ENCODE data around the gene FOXO1. TPM values are rescaled to one million over a fixed set of nuclear protein-coding genes. Genes with fewer than 3 reads are reported as not detected.

The FOXO1 gene
- total and polyA plus RNA-seq, 2 of the 13 experiments (the other 11 are each of a cell fraction or from before 2014, with no cell fraction given): 8.1 to 13.1 TPM

- TF ChIP-seq, protein P1, sequence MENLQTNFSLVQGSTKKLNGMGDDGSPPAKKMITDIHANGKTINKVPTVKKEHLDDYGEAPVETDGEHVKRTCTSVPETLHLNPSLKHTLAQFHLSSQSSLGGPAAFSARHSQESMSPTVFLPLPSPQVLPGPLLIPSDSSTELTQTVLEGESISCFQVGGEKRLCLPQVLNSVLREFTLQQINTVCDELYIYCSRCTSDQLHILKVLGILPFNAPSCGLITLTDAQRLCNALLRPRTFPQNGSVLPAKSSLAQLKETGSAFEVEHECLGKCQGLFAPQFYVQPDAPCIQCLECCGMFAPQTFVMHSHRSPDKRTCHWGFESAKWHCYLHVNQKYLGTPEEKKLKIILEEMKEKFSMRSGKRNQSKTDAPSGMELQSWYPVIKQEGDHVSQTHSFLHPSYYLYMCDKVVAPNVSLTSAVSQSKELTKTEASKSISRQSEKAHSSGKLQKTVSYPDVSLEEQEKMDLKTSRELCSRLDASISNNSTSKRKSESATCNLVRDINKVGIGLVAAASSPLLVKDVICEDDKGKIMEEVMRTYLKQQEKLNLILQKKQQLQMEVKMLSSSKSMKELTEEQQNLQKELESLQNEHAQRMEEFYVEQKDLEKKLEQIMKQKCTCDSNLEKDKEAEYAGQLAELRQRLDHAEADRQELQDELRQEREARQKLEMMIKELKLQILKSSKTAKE (CRISPR knock-in tag; IDR thresholded peaks at IDR 0.05; ENCODE audit: borderline replicate concordance): no peak
- TF ChIP-seq, protein P2, sequence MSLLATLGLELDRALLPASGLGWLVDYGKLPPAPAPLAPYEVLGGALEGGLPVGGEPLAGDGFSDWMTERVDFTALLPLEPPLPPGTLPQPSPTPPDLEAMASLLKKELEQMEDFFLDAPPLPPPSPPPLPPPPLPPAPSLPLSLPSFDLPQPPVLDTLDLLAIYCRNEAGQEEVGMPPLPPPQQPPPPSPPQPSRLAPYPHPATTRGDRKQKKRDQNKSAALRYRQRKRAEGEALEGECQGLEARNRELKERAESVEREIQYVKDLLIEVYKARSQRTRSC (CRISPR knock-in tag; IDR thresholded peaks at IDR 0.05; ENCODE audit: low read depth): no peak
- TF ChIP-seq ZNF619 (CRISPR knock-in tag; IDR thresholded peaks at IDR 0.05) (no peak), TBX2 (CRISPR knock-in tag; IDR thresholded peaks at IDR 0.05; ENCODE audit: borderline replicate concordance) (peak; percentile 30; the same call in 1 of the 2 replicates), ZMYM2 (CRISPR knock-in tag; IDR thresholded peaks at IDR 0.05) (no peak), ZNF101 (CRISPR knock-in tag; IDR thresholded peaks at IDR 0.05; ENCODE audit: borderline replicate concordance, low read depth) (no peak), ZNF235 (CRISPR knock-in tag; IDR thresholded peaks at IDR 0.05; ENCODE audit: borderline replicate concordance) (no peak), HES4 (CRISPR knock-in tag; IDR thresholded peaks at IDR 0.05; ENCODE audit: borderline replicate concordance) (no peak), ZNF414 (CRISPR knock-in tag; IDR thresholded peaks at IDR 0.05) (no peak), KMT2A (CRISPR knock-in tag; IDR thresholded peaks at IDR 0.05) (no peak), GATA4 (IDR thresholded peaks at IDR 0.05; ENCODE audit: borderline replicate concordance, low read depth) (no peak), SPEN (CRISPR knock-in tag; IDR thresholded peaks at IDR 0.05; ENCODE audit: low read depth) (peak; percentile 31; the same call in 1 of the 2 replicates), KDM1A (CRISPR knock-in tag; IDR thresholded peaks at IDR 0.05) (no peak), ESRRA (CRISPR knock-in tag; IDR thresholded peaks at IDR 0.05; ENCODE audit: low read depth) (peak; percentile 68)
- TF ChIP-seq, protein P3, sequence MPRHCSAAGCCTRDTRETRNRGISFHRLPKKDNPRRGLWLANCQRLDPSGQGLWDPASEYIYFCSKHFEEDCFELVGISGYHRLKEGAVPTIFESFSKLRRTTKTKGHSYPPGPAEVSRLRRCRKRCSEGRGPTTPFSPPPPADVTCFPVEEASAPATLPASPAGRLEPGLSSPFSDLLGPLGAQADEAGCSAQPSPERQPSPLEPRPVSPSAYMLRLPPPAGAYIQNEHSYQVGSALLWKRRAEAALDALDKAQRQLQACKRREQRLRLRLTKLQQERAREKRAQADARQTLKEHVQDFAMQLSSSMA (CRISPR knock-in tag; IDR thresholded peaks at IDR 0.05): no peak
- TF ChIP-seq, protein P4, sequence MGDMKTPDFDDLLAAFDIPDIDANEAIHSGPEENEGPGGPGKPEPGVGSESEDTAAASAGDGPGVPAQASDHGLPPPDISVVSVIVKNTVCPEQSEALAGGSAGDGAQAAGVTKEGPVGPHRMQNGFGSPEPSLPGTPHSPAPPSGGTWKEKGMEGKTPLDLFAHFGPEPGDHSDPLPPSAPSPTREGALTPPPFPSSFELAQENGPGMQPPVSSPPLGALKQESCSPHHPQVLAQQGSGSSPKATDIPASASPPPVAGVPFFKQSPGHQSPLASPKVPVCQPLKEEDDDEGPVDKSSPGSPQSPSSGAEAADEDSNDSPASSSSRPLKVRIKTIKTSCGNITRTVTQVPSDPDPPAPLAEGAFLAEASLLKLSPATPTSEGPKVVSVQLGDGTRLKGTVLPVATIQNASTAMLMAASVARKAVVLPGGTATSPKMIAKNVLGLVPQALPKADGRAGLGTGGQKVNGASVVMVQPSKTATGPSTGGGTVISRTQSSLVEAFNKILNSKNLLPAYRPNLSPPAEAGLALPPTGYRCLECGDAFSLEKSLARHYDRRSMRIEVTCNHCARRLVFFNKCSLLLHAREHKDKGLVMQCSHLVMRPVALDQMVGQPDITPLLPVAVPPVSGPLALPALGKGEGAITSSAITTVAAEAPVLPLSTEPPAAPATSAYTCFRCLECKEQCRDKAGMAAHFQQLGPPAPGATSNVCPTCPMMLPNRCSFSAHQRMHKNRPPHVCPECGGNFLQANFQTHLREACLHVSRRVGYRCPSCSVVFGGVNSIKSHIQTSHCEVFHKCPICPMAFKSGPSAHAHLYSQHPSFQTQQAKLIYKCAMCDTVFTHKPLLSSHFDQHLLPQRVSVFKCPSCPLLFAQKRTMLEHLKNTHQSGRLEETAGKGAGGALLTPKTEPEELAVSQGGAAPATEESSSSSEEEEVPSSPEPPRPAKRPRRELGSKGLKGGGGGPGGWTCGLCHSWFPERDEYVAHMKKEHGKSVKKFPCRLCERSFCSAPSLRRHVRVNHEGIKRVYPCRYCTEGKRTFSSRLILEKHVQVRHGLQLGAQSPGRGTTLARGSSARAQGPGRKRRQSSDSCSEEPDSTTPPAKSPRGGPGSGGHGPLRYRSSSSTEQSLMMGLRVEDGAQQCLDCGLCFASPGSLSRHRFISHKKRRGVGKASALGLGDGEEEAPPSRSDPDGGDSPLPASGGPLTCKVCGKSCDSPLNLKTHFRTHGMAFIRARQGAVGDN (CRISPR knock-in tag; IDR thresholded peaks at IDR 0.05): no peak
These were observed 98.0 kb downstream of the FOXO1 start (continued) for GRCh38 chr13:40568246-40569023.
